ENCODE measurements around the gene LCN6.

DNA sequence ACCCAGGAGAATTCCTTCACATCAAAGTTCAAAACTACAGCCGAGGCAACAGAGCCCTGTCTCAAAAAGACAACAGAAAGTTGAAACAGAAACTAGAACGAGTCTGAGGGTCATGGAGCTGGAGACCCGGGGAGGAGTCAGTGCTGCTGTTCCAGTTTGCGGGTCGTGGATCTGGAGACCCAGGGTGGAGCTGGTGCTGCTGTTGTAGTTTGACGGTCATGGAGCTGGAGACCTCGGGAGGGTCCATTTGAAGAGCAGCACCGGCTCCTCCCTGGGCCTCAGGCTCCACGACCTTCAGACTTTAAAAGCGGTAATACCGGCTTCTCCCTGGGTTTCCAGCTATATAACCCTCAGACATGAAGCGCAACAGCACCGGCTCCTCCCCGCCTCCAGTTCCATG is 29.0 kb upstream of the LCN6 start:
- TF ChIP-seq EZH2 (IDR thresholded peaks at IDR 0.05; ENCODE audit: borderline replicate concordance) (no peak), CTCF (IDR thresholded peaks at IDR 0.05; ENCODE audit: poor library complexity) (no peak)

All from hepatocyte (in vitro differentiated cells).